Smooth muscle cell (in vitro differentiated cells): ENCODE results near the gene MAL. TPM values are rescaled to one million over a fixed set of nuclear protein-coding genes. Genes with fewer than 3 reads are reported as not detected.

Source experiments
- DNase-seq: peaks from one replicate; lab custom pipeline; 2025; ENCODE audit not compliant: unreplicated experiment; lab: John Stamatoyannopoulos, UW
- H2AFZ ChIP-seq: fragments of 200-600 bp; sonication (generic); 2 replicates; pipeline ENCODE4 v1.6.0; 2016; ENCODE audit warnings: antibody characterized with exemption, low read depth, mild to moderate bottlenecking
- H3F3A ChIP-seq: fragments of 200-600 bp; sonication (generic); 2 replicates; pipeline ENCODE4 v1.6.0; 2017; ENCODE audit warnings: antibody characterized with exemption, low read depth
- H3K27ac ChIP-seq: fragments of 200-600 bp; sonication (generic); 2 replicates; pipeline ENCODE4 v1.5.1; 2016; ENCODE audit warnings: low read depth, mild to moderate bottlenecking
- H3K27me3 ChIP-seq: fragments of 200-600 bp; sonication (generic); 2 replicates; pipeline ENCODE4 v1.6.1; 2016; ENCODE audit warnings: low read depth, mild to moderate bottlenecking
- H3K36me3 ChIP-seq: fragments of 200-600 bp; sonication (generic); 2 replicates; pipeline ENCODE4 v1.5.1; 2016; ENCODE audit warnings: low read depth
- H3K4me1 ChIP-seq: fragments of 200-600 bp; sonication (generic); 2 replicates; pipeline ENCODE4 v1.5.1; 2016; ENCODE audit warnings: low read depth
- H3K4me2 ChIP-seq: fragments of 200-600 bp; sonication (generic); 2 replicates; pipeline ENCODE4 v1.6.0; 2016; ENCODE audit warnings: mild to moderate bottlenecking
- H3K4me3 ChIP-seq: fragments of 200-600 bp; sonication (generic); 2 replicates; pipeline ENCODE4 v1.5.1; 2016; ENCODE audit warnings: mild to moderate bottlenecking
- H3K79me2 ChIP-seq: fragments of 200-600 bp; sonication (generic); 2 replicates; pipeline ENCODE4 v1.6.0; 2016; ENCODE audit warnings: low read depth, mild to moderate bottlenecking
- H3K9ac ChIP-seq: fragments of 200-600 bp; sonication (generic); 2 replicates; pipeline ENCODE4 v1.6.0; 2016; ENCODE audit warnings: low read depth
- H3K9me3 ChIP-seq: fragments of 200-600 bp; sonication (generic); replicated peaks from 2 replicates; pipeline ENCODE4 v1.5.1; 2016; ENCODE audit warnings: low read depth
- H4K20me1 ChIP-seq: fragments of 200-600 bp; sonication (generic); 2 replicates; pipeline ENCODE4 v1.6.0; 2016; ENCODE audit warnings: low read depth
- CTCF ChIP-seq: fragments of 200-600 bp; sonication (generic); IDR thresholded peaks from 2 replicates; pipeline ENCODE4 v1.5.1; 2017; ENCODE audit warnings: borderline replicate concordance, mild to moderate bottlenecking, antibody characterized with exemption; ENCODE audit not compliant: insufficient read depth, poor library complexity, severe bottlenecking
- WGBS: methylation state at CpG from one replicate; pipeline ENCODE4 v1.1.7; 2016; ENCODE audit warnings: low lambda C conversion rate; 5-methylcytosine and 5-hydroxymethylcytosine counted together
- polyA plus RNA-seq: library from polyadenylated mRNA; unstranded; fragments of >200 nt; fragmentation: Nextera tagmentation; extraction: Ambion mirVana; gene quantifications from 2 replicates; pipeline ENCODE4 v1.2.1, GENCODE V29; 2016
- total RNA-seq: library from RNA; depleted of rRNA; stranded (reverse); fragments of >200 nt; gene quantifications from 2 replicates; pipeline ENCODE4 v1.2.3, GENCODE V29; 2014

MAL gene
- total and polyA plus RNA-seq, 2 experiments from 2014 or later = not detected

GRCh38 chr2:95041824-95042442 lies 16.4 kb downstream of the MAL start:
- Histone ChIP-seq H3K27me3 (no peaks in the 10 kb centered on the region), H3K79me2 (no peaks in the 10 kb centered on the region), H3K9ac (no peak overlapping the region), H3F3A (no peaks in the 10 kb centered on the region), H3K27ac (no peak overlapping the region), H4K20me1 (no peaks in the 10 kb centered on the region), H3K9me3 (no peaks in the 10 kb centered on the region), H2AFZ (no peak overlapping the region), H3K4me2 (no peak overlapping the region), H3K36me3 (no peaks in the 10 kb centered on the region), H3K4me3 (no peak overlapping the region), H3K4me1 (no peaks in the 10 kb centered on the region)
- no peak for DNase-seq
- no peak for TF ChIP-seq CTCF
- 68% methylated on average over 11 of the region's 11 CpGs for WGBS

GRCh38 chr2:95042472-95043271 lies 17.2 kb downstream of the MAL start:
- Histone ChIP-seq H2AFZ (no peak overlapping the region), H3F3A (no peaks in the 10 kb centered on the region), H3K4me2 (no peak overlapping the region), H3K9ac (no peak overlapping the region), H3K27ac (no peak overlapping the region), H3K4me1 (no peaks in the 10 kb centered on the region), H3K9me3 (no peaks in the 10 kb centered on the region), H3K36me3 (no peaks in the 10 kb centered on the region), H3K4me3 (no peak overlapping the region), H4K20me1 (no peaks in the 10 kb centered on the region), H3K27me3 (no peaks in the 10 kb centered on the region), H3K79me2 (no peaks in the 10 kb centered on the region)
- WGBS = 77% methylated on average over 7 of the region's 7 CpGs
- no peak for TF ChIP-seq CTCF
- DNase-seq = no peak

- H2AFZ ChIP-seq = no peak overlapping the region
- H3K9ac ChIP-seq = no peak overlapping the region
These were observed 18.0 kb downstream of the MAL start for GRCh38 chr2:95043300-95044093.

More at GRCh38 chr2:95043300-95044093, 18.0 kb downstream of the MAL start:
- Histone ChIP-seq H3K79me2 (no peaks in the 10 kb centered on the region), H4K20me1 (no peaks in the 10 kb centered on the region), H3K4me2 (no peak overlapping the region), H3K9me3 (no peaks in the 10 kb centered on the region), H3K27me3 (no peaks in the 10 kb centered on the region), H3K27ac (no peak overlapping the region), H3K4me3 (no peak overlapping the region), H3K36me3 (no peaks in the 10 kb centered on the region), H3K4me1 (no peaks in the 10 kb centered on the region), H3F3A (no peaks in the 10 kb centered on the region)
- TF ChIP-seq CTCF = no peak
- no peak for DNase-seq
- 66% methylated on average over 17 of the region's 17 CpGs for WGBS
